NCI-H1105 treated with DMSO at 0.1 percent for 48 hours (cell line): ENCODE results near the gene ZBTB4.

Source experiments
- DNase-seq: peaks from one replicate; lab custom pipeline; 2025; lab: John Stamatoyannopoulos, UW

Gene ZBTB4

DNA sequence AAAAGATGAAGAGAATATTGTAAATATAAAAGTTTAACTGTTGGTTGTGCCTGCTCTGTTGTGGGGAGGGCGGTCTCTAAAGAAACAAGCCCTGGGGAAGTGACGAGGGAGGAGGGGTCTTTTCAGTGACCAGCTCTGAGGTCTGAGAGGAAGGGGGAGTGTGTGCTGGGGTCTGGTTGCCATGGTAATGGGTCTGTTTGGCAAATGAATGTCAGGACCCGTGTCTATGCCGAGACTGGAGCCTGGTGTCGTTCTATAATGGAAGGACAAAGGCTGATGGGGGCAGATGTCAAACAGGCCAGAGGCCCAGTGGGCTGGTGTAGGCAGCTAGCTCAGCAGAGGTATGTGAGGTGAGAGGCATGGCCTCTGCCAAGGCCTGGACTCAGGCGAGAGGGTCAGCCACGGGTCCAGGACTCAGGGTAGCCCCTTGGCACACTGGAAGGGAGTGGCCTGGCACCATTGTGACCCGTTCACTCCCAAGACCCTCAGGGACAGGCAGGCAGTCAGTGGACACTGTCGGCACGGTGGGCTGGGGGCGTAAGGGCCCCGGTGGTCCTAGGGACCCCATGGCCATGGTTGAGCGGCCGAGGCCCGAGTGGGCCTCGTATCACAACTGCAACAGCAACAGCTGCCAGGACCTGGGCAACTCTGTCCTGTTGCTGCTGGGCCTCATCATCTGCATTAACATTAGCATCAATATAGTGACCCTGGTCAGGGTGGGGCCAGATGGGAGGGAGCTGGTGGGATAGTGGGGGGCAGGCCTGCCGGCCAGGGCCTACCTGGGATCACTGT, 59.4 kb downstream of the ZBTB4 start, which contains the start of gene SPEM1:
Gene SPEM1 (plus strand): TSS at position 506 of the 792 bp plus-strand sequence. CDS start 61 bp downstream, at position 567.
- DNase-seq, result no peak

DNA sequence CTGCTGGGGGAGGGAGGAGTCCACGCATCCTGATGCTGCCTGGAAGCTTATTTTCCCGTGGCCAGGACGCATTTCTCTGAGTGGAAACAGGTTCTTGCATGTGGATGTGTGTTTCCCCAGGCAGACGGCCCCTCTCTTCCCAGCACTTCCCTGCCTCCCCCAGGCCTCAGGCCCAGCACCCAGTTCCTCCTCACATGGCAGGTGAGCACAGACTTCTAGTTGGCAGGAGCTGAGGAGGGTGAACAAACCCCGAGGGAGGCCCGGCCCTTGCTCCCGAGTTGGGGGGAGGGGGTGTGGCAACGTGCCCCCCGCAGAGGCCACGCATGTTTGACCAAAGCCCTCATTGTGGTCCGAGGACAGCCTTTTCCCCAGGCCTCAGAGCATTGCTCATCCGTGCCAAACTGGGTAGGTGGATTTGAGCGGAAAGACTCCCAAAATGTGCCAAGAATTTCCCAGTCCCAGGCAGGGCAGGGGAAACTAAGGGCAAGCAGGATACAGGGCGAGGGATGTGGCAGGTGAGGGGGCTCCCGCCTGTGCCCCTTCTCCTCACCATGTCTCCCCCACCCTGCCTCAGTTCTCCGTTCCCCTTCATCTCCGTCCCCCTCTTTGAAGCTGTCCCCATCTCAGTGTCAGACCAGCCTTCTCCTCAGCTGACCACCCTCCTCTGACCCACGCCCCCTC, 60.8 kb downstream of the ZBTB4 start:
- DNase-seq, result no peak

DNA sequence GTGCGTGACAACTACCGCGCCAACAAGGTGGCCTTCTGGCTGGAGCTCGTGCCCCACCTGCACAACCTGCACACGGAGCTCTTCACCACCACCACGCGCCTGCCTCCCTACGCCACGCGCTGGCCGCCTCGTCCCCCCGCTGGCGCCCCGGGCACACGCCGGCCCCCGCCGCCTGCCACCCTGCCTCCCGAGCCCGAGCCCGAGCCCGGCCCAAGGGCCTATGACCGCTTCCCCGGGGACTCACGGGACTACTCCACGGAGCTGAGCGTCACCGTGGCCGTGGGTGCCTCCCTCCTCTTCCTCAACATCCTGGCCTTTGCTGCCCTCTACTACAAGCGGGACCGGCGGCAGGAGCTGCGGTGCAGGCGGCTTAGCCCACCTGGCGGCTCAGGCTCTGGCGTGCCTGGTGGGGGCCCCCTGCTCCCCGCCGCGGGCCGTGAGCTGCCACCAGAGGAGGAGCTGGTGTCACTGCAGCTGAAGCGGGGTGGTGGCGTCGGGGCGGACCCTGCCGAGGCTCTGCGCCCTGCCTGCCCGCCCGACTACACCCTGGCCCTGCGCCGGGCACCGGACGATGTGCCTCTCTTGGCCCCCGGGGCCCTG, 62.3 kb downstream of the ZBTB4 start:
- DNase-seq, result no peak

DNA sequence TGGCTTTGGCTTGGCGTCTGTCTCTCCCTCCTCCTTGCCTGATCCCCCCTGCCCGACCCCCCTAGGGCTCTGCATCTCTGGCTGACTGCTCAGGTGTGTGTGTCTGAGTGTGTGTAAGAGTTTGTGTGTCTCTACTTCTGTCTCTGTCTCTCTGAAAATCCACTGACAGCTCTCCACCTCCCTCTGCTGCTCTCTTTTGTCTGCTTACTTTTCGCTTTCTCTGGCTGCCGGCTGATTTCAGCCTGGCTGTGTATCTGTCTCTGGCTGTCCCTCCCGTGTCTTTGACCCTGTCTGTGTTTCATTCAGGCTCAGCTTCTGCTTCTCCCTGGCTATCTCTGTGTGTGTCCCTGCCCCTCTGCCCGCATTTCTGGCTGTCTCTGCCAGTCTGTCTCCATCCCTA, 63.1 kb downstream of the ZBTB4 start:
- no peak for DNase-seq

DNA sequence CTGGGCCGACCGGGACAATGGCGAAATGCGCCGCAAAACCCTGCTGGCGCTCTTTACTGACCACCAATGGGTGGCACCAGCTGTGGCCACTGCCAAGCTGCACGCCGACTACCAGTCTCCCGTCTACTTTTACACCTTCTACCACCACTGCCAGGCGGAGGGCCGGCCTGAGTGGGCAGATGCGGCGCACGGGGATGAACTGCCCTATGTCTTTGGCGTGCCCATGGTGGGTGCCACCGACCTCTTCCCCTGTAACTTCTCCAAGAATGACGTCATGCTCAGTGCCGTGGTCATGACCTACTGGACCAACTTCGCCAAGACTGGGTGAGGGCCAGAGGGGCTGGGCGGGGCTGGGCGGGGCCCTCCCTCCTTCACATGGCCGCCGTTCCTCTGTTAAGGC, 63.6 kb downstream of the ZBTB4 start:
- no peak for DNase-seq

DNA sequence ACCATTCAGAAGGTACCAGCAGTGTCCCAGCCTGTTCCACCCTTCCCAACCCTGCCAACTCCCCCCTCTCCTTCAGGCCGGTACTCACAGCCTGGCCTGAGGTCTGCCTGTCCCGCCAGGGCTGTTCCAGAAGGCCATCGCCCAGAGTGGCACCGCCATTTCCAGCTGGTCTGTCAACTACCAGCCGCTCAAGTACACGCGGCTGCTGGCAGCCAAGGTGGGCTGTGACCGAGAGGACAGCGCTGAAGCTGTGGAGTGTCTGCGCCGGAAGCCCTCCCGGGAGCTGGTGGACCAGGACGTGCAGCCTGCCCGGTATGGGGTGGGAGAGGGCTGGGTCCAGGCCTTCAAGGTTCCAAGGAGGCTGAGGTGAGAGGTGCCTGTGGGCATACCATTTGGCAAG, 64.6 kb downstream of the ZBTB4 start:
- DNase-seq, result no peak

DNA sequence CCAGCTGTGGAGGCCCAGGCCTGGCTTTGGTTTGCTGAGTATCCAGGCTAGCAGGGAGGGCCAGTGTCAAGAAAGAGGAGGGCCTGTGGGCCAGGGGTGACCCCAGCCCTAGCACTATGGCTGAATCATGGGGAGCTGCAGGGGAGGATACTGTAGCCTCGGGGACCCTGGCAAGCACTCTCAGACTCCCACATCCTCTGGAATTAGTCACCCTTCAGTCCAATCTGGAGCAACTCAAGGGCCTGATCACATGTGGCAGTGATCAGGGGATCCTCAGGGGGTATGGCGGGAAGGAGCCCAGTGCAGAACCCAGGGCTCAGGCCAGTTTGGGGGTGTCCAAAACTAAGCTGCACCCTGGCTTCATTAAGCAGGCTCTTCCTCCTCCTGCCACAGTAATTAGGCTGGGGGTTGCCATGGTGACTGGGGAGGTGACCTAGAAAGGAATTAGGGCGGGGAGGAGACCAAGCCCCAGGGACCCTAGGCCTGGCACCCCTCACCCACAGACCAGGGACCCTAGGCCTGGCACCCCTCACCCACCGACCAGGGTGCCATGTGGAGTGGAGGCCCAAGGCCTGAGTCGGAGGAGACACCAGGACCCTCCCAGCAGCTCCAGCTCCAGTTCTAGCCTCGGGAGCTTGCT, 66.0 kb downstream of the ZBTB4 start:
- DNase-seq, result no peak

DNA sequence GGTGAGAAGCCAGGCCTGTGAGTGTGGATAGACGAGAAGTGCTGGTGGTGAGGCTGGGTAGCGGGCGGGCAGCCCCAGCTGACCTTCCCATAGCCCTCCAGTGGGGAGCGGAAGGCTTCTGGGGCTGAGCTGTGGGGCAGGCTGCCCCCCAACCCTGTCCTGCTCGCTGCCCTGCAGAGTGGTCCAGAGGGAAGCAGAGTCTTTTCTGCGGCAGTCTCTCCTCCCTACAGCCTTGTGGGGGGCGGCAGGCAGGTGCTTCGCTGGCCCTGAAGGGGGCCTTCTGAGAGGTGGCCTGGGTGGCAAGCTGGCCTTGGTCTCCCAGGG, 68.0 kb downstream of the ZBTB4 start:
- DNase-seq, result no peak

DNA sequence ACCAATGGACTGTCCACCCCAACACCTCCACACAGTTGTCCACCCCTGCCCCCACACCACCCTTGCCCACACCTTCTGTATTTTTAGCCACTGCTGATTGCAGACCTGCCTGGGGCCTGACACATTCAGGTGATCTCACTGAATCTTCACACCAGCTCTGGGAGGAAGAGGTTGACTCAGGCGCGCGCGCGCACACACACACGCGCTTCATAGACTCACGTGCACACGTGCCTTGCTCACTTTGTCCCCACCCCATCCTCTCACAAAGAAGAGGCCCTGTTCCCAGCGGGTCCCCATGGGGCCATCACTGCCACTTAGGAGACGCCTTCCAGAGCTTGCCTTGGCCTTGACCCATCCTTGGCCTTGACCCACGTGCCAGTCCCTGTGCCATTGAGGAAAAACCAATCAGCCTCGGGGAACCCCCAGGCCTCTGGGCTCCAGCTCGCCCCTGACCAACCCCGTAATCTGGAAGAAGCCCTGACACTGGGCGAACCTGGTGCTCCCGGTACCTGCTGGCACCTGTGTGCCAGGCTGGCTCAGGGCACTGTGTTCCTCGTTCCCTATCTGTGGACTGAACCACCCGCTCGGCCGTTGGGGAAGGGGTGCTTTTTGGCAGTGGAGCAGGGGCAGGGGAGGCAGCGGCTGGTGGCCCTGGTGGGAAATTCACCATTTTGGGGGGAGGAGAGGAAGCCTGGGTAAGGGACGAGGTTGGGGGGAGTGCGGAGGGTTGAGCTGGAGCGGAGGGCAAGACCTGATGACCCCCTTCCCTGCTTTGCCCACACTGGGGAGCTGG, 68.6 kb downstream of the ZBTB4 start:
- no peak for DNase-seq

DNA sequence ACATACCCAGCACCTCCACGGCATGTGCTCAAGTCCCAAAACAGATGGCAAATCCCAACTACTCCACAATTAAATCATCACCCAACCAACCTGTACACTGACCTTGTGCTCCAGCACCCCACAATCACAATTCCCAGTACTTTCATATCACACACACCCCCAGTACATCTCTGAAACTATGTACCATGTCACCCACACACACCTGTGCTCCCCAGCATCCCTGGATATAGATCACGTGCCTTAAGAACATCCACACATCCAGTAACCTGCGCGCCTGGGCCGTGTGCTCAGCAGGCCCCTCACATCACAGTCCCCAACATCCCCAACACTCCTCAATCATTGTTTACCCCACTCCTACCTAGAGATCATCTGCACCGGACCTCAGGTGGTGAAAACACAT, 69.7 kb downstream of the ZBTB4 start:
- no peak for DNase-seq
